Spleen (tissue), 7 donors: ENCODE measurements around the gene SLIT1.

Source experiments
- POLR2A ChIP-seq, 3 donors: fragments of 450-650 bp; IDR thresholded peaks; one replicate each; pipeline ENCODE4 v1.5.1; 2017; ENCODE audit warnings: antibody characterized with exemption in 3 of 3, mild to moderate bottlenecking in 1 of 3
- POLR2AphosphoS5 ChIP-seq, 3 donors: sonication (generic); formaldehyde crosslinking; IDR thresholded peaks; one replicate each; pipeline ENCODE4 v1.5.1; 2017; ENCODE audit warnings: antibody characterized with exemption in 3 of 3
- TF ChIP-seq, protein P1 (sequence below), 11 experiments: fragments of 200-600 bp in 7 of 11; fragments of 450-650 bp in 4 of 11; sonication (generic) in 4 of 11; IDR thresholded peaks in 8 of 11; conservative IDR thresholded peaks in 3 of 11; 1 replicate in 7 of 11; 2 replicates in 4 of 11; pipeline versions ENCODE4 v1.4.0 to v1.8.0; 2016 to 2021; ENCODE audit warnings: antibody characterized with exemption in 11 of 11, inconsistent platforms in 4 of 11, mild to moderate bottlenecking in 1 of 11
- donor health status: DM: no; HTN: no; CAD: no; lungs with moderate emphysema.
- donor health status: DM: no; HTN: no; CAD: no.
- donor health status: DM: no; HTN: no; CAD: no.

DNA sequence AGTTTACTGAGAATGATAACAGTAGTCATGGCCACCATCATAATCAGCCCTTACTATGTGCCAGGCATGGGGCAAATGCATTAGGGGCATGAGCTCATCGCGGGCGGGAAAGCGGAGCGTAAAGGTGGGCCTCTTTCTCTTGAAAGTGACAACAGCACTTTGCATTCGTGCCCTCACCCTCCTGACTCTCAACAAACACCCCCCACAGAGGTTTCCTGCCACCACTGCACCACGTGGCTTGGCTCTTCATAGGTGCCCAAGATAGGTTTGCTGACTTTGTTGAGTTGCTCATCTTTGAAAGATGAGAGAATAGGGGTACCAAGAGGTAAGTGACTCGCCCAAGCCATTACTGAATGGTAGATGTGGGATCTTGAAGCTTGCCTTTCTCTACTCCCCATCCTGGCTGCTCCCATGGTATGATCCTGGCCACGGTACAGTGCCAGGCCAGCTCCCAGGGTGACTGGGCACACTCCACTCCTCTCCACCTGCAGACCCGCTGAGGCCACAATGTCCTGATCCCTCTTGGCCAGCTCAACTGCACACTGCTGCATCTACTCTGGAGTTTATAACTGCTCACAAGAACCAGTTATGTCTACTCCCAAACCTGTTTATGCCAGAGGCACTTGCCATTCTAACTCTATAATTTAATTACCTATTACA lies 26.0 kb downstream of the SLIT1 start:
- TF ChIP-seq, protein P1, sequence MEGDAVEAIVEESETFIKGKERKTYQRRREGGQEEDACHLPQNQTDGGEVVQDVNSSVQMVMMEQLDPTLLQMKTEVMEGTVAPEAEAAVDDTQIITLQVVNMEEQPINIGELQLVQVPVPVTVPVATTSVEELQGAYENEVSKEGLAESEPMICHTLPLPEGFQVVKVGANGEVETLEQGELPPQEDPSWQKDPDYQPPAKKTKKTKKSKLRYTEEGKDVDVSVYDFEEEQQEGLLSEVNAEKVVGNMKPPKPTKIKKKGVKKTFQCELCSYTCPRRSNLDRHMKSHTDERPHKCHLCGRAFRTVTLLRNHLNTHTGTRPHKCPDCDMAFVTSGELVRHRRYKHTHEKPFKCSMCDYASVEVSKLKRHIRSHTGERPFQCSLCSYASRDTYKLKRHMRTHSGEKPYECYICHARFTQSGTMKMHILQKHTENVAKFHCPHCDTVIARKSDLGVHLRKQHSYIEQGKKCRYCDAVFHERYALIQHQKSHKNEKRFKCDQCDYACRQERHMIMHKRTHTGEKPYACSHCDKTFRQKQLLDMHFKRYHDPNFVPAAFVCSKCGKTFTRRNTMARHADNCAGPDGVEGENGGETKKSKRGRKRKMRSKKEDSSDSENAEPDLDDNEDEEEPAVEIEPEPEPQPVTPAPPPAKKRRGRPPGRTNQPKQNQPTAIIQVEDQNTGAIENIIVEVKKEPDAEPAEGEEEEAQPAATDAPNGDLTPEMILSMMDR (IDR thresholded peaks at IDR 0.05 in 8 of 11, conservative IDR thresholded peaks at IDR 0.05 in 3 of 11) = no peak
- no peak for TF ChIP-seq POLR2A (IDR thresholded peaks at IDR 0.05)
- no peak for TF ChIP-seq POLR2AphosphoS5 (IDR thresholded peaks at IDR 0.05)
